Endothelial cell (in vitro differentiated cells): Measurements from ENCODE around the gene CTR9. TPM values are rescaled to one million over a fixed set of nuclear protein-coding genes. Genes with fewer than 3 reads are reported as not detected.
A peak's percentile ranks its signal among the peaks of the same experiment; 100 is the strongest.

Experiments used
- DNase-seq: peaks from one replicate; pipeline ENCODE4 v3.0.0; 2021; ENCODE audit warnings: low spot score
- H3K27ac Mint-ChIP-seq: one replicate; pipeline ENCODE4 v1.8.0; 2021; ENCODE audit warnings: mixed read lengths, inconsistent platforms; ENCODE audit not compliant: unreplicated experiment
- H3K27me3 Mint-ChIP-seq: one replicate; pipeline ENCODE4 v1.8.0; 2021; ENCODE audit warnings: mild to moderate bottlenecking, moderate library complexity, mixed read lengths, inconsistent platforms; ENCODE audit not compliant: unreplicated experiment
- H3K36me3 Mint-ChIP-seq: one replicate; pipeline ENCODE4 v1.8.0; 2021; ENCODE audit warnings: mild to moderate bottlenecking, low read depth, mixed read lengths, inconsistent platforms; ENCODE audit not compliant: unreplicated experiment
- H3K4me1 Mint-ChIP-seq: one replicate; pipeline ENCODE4 v1.8.0; 2021; ENCODE audit warnings: mild to moderate bottlenecking, mixed read lengths, inconsistent platforms; ENCODE audit not compliant: unreplicated experiment
- H3K4me3 Mint-ChIP-seq: one replicate; pipeline ENCODE4 v1.8.0; 2021; ENCODE audit warnings: mild to moderate bottlenecking, mixed read lengths, inconsistent platforms; ENCODE audit not compliant: unreplicated experiment
- H3K9me3 Mint-ChIP-seq: one replicate; pipeline ENCODE4 v1.8.0; 2021; ENCODE audit warnings: mixed read lengths, inconsistent platforms; ENCODE audit not compliant: unreplicated experiment
- total RNA-seq: library from RNA; stranded (reverse); fragmentation: NEBNext Ultra II Directional; extraction: Animal tissue kit (Norgen Biotek cat#: 25700); gene quantifications from one replicate; pipeline ENCODE4 v1.2.1, GENCODE V29; 2021; ENCODE audit not compliant: unreplicated experiment
- TF ChIP-seq, protein P1 (sequence below): fragments of 200-600 bp; sonication (generic); IDR thresholded peaks from one replicate; pipeline ENCODE4 v1.5.0; 2021; ENCODE audit warnings: antibody characterized with exemption; ENCODE audit not compliant: unreplicated experiment

The CTR9 gene
- total RNA-seq, 1 donor from 2014 or later, result 43.5 TPM

DNA sequence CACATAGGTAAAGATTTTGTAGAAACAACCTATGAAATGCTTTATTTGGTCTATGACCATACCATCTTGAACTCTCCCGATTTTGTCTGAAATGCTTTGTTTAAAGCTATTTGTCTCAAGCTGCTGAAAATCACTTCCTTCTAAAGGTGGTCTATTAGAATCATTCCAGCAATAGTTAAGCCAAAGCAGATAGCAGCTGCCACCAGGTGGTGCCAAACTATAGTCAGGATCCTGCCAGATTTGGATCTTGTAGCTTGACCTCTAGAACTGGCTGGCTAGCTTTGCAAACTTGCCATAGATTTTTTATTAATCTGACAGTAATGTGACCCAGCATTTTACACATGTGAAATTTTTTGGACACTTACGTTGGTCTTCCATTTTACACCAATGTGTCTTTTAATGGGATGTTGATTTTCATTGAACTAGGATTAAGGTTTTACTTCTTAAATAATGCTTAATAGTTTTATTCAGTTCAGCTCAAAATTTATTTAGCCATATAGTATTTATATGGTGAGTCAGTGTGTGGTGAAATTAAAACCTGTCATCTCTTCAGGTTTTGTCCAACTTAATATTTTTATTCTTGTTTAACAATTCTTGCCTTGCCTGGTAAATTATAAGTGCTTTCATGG lies 19.7 kb downstream of the CTR9 start:
- DNase-seq, result peak; percentile 66
- H3K4me3 Mint-ChIP-seq, result no peak overlapping the region
- no peaks in the 10 kb centered on the region for H3K27me3 Mint-ChIP-seq
- no peak overlapping the region for H3K27ac Mint-ChIP-seq
- H3K4me1 Mint-ChIP-seq, result peaks cover 9% of the 10 kb centered on the region
- TF ChIP-seq, protein P1, sequence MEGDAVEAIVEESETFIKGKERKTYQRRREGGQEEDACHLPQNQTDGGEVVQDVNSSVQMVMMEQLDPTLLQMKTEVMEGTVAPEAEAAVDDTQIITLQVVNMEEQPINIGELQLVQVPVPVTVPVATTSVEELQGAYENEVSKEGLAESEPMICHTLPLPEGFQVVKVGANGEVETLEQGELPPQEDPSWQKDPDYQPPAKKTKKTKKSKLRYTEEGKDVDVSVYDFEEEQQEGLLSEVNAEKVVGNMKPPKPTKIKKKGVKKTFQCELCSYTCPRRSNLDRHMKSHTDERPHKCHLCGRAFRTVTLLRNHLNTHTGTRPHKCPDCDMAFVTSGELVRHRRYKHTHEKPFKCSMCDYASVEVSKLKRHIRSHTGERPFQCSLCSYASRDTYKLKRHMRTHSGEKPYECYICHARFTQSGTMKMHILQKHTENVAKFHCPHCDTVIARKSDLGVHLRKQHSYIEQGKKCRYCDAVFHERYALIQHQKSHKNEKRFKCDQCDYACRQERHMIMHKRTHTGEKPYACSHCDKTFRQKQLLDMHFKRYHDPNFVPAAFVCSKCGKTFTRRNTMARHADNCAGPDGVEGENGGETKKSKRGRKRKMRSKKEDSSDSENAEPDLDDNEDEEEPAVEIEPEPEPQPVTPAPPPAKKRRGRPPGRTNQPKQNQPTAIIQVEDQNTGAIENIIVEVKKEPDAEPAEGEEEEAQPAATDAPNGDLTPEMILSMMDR, result peak; percentile 59
- peaks cover 35% of the 10 kb centered on the region for H3K36me3 Mint-ChIP-seq
- no peaks in the 10 kb centered on the region for H3K9me3 Mint-ChIP-seq

DNA sequence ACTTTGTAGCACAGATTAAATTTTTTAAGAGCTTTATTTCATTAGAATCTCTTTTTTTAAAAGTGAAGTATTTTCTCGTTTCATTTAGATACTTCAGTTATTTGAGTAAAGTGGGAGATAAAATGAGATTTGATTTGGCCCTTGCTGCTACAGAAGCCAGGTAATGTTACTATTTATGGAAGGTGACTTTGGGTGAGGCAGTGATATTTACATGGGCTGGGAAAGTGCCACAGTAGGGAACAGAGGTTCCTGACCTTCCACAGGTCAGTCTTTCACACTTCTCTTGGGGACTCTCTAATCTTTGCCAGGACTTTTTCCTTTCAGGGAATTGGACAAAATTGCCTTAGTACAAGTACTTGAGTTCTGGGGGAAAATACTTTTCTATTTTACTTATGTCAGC lies 20.4 kb downstream of the CTR9 start:
- H3K4me1 Mint-ChIP-seq, result peaks cover 5% of the 10 kb centered on the region
- TF ChIP-seq, protein P1, result no peak
- H3K9me3 Mint-ChIP-seq, result no peaks in the 10 kb centered on the region
- no peak for DNase-seq
- H3K27ac Mint-ChIP-seq, result no peak overlapping the region
- no peak overlapping the region for H3K4me3 Mint-ChIP-seq
- H3K27me3 Mint-ChIP-seq, result no peaks in the 10 kb centered on the region
- H3K36me3 Mint-ChIP-seq, result peaks cover 39% of the 10 kb centered on the region

DNA sequence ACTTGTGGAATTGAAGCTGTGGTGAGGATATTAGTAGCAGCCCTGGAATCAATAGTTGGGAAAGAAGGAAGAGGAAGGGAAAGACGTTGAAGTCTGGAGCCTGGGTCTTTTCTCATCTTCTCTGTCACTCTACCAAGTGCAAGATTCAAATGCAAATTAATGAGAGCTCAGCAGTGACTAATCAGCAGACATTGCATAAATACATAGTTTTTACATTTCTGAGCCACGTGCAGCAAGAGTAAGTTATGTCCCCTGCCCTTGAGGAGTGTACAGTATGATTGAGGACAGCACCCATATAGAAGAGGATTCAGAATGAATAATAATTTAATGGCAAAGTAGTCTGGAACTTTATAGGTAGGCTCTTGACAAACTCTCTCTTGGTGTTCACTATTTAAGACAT lies 23.8 kb downstream of the CTR9 start:
- no peak overlapping the region for H3K4me3 Mint-ChIP-seq
- H3K4me1 Mint-ChIP-seq, result peaks cover 2% of the 10 kb centered on the region
- peaks cover 40% of the 10 kb centered on the region for H3K36me3 Mint-ChIP-seq
- H3K9me3 Mint-ChIP-seq, result no peaks in the 10 kb centered on the region
- H3K27ac Mint-ChIP-seq, result no peak overlapping the region
- DNase-seq, result no peak
- TF ChIP-seq, protein P1, result no peak
- no peaks in the 10 kb centered on the region for H3K27me3 Mint-ChIP-seq

DNA sequence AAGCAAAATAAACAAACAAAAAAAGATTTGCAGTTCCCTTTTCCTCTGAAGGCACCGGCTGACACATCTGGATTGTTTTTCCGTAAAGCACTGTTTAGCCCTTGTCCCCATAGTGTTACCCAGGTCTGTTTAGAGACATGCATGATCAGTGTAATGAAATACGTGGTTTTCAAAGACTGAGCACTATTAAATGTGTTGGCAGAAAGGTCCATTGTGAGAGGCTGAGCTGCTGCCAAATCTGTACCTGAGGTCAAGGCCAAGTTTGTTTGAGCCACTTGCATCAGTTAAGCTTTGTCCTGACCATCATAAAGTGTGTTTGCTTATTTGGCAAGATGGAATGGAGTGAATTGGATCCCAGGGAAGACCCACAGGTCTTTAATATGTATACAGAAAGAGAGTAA lies 26.3 kb downstream of the CTR9 start:
- Mint-ChIP-seq H3K4me3 (no peak overlapping the region), H3K36me3 (peaks cover 42% of the 10 kb centered on the region), H3K9me3 (no peaks in the 10 kb centered on the region), H3K4me1 (peaks cover 7% of the 10 kb centered on the region), H3K27ac (no peak overlapping the region), H3K27me3 (no peaks in the 10 kb centered on the region)
- TF ChIP-seq, protein P1, result no peak
- no peak for DNase-seq

DNA sequence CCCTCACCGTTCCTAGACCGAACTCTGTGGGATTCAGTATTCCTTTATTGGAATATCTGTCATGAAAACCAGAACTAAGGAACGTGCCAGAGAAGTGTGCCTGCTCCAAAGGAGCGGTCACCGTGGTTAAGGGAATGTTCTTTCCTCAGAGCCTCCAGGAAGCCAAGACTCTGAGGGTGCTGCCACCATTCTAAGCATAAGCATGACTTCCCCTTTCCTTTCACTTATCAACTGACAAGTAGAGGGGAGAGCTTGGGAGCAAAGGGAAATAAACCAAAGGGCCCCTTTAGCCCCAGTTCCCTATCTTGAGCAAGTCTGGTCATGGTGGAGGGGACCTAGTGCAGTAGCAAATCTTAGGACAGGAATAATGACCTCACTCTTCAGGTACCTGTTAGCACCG lies 26.8 kb downstream of the CTR9 start:
- H3K9me3 Mint-ChIP-seq, result no peaks in the 10 kb centered on the region
- H3K27ac Mint-ChIP-seq, result no peak overlapping the region
- peaks cover 7% of the 10 kb centered on the region for H3K4me1 Mint-ChIP-seq
- H3K4me3 Mint-ChIP-seq, result no peak overlapping the region
- TF ChIP-seq, protein P1, result no peak
- peaks cover 40% of the 10 kb centered on the region for H3K36me3 Mint-ChIP-seq
- H3K27me3 Mint-ChIP-seq, result no peaks in the 10 kb centered on the region
- no peak for DNase-seq
